Hindlimb muscle (tissue), 1 donor: Measurements from ENCODE around the gene CDK19. TPM values are rescaled to one million over a fixed set of nuclear protein-coding genes. Genes with fewer than 3 reads are reported as not detected.

Experiments used
- DNase-seq: peaks from one replicate; pipeline ENCODE4 v3.0.0-alpha.2; 2013
- polyA plus RNA-seq: library from polyadenylated mRNA; unstranded; fragments of 120-200 nt; gene quantifications from one replicate; pipeline ENCODE4 v1.2.1, GENCODE V29; 2013; ENCODE audit not compliant: insufficient read length

CDK19 gene
- polyA plus RNA-seq, 1 donor = 14.8 TPM

DNA sequence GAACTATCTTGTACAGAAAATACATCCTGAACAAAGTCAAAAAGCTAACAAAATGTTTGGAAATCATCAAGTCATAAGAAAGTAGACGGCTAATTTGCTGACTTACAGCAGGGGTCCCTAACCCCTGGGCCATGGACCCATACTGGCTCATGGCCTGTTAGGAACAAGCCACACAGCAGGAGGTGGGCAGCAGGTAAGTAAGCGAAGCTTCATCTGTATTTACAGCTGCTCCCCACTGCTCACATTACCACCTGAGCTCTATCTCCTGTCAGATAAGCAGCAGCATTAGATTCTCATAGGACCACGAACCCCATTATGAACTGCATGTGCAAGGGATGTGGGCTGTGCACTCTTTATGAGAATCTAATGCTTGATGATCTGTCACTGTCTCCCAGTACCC is 115.5 kb downstream of the CDK19 start:
- no peak for DNase-seq

DNA sequence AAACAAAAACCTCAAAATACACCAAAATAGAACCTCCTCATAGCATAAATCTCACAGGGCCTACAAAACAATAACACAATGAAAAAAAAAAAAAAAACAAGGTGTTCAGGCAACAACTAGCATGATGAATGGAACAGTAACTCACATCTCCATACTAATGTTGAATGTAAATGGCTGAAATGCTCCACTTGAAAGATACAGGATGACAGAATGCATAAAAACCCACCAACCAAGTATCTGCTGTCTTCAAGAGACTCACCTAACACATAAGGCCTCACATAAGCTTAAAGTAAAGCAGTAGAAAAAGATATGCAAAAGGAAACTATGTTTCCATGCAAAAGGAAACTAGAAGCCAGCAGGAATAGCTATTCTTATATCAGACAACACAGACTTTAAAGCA is 121.3 kb downstream of the CDK19 start:
- no peak for DNase-seq

DNA sequence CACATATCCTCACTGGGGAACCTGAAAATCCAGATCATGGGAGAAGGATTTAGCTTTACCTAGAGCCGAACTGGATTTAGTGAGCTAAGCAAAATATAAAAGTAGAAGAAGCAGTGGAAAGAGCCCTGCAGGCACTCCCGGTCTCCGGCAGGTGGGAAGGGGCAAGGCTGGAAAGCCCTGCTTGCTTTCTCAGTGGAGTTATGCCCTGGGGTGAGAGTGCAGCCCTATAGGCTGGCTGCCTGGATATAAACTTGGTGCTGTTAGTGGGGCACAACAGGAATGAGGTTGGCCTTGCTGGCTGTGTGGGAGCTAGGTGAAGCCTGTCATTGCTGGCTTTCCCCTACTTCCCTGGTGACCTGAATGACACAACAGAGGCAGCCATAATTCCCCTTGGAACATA is 122.0 kb downstream of the CDK19 start:
- no peak for DNase-seq

DNA sequence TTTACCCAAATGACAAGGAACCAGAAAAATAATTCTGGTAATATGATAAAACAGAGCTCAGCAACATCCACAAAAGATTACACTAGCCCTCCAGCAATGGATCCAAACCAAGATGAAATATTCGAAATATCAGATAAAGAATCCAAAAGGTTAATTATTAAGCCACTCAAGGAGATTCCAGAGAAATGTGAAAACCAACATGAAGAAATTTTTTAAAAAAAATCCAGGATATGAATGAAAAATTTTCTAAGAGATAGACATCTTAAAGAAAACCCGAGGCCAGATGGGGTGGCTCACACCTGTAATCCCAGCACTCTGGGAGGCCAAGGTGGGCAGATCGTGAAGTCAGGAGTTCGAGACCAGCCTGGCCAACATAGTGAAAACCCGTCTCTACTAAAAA is 124.4 kb downstream of the CDK19 start:
- DNase-seq = no peak

DNA sequence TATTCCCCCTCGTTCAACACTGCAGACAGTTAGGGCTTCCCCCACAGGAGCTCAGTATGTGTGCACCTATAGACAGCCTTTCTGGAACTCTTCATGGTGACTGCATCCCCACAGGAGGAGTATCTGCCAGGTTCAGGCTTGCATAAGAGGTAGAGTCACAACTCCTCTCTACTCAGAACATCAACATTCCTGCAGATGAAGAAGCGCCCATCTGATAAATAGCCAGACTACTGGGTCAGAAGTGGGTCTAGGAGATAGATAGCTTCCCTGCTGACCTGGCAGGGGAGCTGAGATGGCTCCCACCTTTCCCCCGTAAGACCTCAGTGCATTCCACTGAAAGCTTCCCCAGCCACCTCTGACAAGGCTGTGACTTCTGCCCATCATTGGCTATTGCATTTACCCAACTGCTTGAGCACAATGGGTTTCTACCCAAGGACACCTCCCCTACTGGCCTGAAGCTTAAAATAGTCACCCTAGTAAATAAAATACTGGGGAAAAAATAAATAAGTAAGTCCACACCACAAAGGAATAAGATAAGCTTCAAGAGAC is 125.1 kb downstream of the CDK19 start:
- DNase-seq = no peak

DNA sequence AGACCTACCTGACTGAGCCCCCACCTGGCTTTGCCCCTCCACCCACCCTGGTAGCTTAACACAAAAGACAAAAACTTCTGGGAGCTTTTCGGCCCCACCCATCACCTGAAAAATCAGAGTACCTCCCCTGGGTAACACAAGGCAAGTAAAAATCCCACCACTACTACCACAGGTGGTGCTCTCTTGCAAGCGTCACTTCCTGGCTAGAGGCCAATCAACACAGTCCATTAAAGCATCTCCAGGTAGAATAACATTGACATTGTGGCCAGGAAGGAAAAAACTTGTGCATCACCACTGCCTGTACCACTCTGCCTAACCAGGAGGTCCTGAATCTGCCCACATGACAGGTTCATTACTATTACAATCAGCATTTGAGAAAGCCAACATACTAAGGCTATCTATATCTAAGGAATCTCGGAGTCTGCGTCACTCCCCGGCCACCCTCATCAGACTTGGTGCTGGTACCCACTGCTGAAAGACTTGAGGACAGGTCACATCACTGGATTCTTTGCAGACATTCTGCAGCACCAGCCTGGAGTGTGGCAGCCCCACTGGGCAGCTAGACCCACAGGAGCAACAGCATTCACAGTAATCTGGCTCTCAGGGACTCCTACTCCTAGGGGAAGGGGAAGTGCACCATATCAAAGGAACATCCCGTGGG is 125.9 kb downstream of the CDK19 start:
- DNase-seq = no peak

DNA sequence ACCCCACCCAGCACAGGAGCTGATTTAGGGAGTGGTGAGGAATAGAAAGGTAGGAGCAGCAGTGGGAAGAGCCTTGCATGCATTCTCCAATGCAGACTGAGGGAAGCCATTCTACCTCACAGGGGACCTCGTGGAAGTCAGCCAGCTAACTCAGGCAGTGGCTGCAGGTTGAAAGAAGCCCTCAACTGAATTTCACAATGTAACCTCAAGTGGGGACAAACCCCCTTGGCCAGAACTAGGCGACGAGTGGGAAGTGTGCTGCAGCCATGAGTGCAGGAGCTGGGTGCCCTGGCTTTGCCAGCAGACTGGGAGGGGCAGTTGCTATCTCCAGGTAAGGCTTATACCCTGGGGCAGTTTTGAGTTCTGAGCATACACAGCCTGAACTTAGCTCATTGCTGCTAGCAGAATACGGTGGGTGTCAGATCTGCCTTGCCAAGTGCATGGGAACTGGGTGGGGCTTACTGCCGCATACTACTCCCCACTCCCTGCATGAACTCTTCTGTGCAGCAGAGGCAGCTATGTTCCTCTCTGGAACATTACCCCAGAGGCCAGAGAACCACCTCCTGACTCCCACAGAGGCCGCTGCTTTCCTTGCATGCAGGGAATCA is 126.5 kb downstream of the CDK19 start:
- no peak for DNase-seq

DNA sequence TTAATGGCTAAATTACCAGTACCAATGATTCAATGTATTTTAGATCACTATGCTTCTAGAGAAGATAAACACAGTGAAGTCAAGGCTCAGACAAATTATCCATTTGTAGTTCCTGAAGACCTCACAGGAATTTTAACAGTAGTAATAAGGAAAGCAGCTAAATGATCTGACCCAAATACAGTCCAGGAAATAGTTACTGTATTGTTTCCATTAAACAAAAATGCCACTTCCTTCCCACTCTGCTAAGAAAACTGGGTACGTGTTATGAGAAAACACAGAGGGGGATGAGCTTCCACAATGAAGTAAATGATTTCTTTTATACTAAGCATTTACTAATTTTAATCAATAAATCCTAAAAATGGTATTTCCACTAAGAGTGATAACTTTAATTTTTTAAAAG is 127.9 kb downstream of the CDK19 start:
- DNase-seq = no peak

DNA sequence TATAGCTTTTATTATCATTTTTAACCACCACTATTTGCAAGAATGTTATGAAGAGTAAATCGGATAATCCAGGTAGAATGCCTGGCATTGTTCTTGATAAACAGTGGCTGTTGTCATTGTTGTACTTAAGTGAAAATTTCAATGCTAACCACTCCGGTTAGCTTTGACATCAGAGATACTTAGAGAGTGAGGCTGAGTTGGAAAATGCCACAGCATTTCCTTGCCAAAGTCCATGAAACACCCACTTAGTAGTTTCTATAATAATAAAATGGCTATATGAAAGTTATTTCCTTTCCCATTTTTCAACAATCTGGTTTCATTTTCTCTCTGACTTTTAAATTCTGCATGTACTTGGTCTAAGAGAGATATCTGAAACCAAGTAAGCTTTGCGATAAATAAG is 132.0 kb downstream of the CDK19 start:
- DNase-seq = no peak

DNA sequence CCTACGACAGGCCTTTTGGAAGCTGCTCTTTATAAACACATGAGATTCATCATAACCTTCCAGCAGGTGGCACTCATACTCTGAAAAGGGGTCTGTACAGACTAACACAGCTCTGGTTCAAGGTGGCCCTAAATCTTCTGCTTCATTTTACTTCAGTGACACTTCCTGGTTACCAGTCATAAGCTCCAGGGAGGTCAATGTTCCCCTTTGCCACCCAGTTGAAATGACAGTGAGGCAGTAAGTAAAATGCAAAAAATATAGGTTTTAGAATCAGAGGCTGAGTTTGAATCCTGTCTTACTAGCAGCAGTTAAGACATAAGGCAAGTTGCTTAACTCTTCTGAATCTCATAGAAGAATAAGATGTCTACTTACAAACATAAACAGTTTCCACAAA is 132.8 kb downstream of the CDK19 start:
- peak; percentile 65 for DNase-seq

DNA sequence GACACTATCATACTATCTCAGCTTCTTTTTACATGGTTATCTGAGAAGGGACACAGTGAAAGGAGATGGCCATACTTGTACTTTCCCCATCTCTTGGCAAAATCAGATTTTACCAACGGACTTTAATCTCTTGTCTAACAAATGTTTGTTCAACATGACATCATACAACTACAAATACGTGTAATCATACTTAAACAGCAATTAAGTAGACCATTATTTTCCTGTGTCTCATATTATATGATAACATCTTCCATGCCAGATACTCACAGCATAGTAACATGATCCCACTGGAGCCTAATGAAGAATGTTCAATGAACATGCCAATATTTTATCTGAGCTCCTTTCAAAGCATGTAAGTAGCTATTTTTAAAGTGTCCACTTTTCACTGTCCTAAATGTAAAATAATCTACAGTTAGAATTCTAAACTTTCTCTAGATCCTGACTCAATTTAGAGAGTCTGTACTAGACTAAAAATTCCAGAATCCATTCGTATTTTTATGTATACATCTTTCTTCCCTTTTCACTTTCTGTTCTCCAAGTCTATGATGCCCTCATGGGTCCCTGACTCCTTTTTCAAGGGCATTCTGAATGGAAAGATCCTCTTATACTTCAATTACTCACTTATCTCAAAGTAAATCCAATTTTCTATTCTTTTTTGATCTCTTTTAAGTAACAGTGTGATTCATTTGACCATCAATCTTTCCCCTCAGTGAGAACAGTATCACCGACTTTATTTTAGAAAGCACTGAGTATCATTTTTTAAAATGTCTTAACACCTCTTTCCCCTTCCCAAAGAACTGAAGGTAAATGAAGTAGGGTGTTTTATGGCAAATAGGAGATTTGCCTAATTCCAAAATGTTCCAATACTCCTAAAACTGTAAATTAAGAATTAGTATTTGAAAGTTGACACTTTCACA is 133.5 kb downstream of the CDK19 start:
- DNase-seq = no peak

DNA sequence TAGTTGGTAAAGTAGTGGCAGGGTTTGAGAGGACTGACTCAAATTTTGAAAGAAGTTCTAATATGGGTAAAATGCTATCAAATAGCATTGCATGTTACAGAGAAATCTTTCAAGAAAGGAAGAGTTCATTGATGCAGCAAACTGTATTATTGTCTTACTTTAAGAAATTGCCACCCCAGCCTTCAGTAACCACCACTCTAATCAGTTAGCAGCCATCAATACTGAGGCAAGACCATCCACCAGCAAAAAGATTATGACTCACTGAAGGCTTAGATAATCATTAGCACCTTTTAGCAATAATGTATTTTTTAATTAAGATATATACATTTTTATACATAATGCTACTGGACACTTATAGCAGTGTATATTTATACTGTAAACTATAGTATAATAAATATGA is 138.9 kb downstream of the CDK19 start:
- no peak for DNase-seq

DNA sequence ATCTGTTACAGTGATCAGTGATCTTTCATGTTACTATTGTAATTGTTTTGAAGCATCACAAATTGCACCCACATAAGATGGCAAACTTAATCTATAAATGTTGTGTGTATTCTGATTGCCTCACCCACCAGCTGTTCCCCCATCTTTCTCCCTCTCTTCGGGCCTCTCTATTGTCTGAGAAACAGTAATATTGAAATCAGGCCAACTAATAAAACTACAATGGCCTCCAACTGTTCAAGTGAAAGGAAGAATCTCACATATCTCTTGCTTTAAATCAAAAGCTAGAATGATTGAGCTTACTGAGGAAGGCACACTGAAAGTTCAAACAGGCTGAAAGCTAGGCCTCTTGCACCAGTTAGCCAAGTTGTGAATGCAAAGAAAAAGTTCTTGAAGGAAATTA is 141.2 kb downstream of the CDK19 start:
- DNase-seq = no peak

DNA sequence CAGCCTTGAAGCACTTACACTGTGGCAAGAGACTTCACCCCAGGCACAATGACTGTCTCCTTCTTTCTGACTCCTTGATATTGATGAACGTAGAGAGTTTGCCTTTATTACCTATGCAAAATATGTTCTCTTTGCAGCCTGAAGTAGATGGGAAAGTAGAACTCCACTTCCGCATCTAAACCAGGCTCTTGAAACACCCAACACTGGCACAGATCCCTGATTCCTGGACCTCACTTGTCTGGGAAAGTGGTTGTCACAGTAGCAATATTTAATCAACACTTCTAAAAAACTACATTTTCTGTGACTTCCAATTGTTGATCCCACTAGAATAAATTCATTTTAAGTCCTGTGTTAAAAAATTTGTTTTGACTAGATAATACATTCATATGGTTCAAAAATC is 143.1 kb downstream of the CDK19 start:
- DNase-seq = no peak

DNA sequence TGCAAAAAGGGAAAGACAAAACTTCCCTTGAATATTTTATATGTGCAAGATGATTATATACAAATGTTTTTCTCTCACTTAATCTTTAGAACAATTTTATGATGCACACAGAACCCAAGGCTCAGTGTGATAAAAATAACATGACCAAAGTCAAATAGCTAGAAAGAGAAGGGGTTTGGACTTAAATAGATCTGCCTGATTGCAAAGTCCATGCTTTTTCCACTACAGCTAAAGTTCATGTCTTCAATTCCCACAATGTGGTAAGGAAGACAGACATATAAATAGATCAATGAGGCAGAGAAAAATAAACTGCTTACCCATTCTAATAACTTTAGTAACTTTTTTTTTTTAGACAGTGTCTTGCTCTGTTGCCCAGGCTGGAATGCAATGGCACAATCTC is 143.8 kb downstream of the CDK19 start:
- DNase-seq = no peak

DNA sequence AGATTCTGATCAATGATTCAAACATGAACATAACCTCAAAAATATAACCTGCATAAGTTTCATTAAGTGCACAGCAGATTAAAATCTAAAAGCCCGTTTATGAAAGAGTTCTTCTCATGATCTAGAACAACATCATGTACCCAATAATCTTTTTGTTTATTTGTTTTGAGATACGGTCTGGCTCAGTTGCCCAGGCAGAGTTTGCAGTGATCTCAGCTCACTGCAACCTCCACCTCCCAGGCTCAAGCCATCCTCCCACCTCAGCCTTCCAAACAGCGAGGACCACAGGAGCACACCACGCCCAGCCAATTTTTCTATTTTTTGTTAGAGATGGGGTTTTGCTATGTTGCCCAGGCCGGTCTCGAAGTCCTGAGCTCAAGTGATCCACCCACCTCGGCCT is 149.7 kb downstream of the CDK19 start:
- no peak for DNase-seq

DNA sequence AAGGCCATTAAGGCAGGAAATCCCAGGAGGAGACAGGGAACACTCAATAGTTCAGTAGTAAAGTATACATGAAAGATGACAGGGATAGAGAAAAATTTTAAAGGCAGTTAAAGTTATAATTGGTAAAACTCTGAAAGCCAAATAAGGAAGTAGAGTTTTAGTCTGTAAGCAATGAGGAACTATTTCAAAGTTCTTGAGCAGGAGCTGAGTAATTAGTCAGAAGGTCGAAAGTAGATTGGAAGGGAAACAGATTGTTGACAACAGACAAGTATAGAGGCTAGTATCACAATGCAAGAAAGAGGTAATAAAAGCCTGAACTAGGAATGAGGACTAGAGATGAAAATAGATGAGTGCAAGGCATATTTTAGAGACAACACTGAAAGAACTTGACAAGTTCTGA is 150.3 kb downstream of the CDK19 start:
- DNase-seq = no peak

DNA sequence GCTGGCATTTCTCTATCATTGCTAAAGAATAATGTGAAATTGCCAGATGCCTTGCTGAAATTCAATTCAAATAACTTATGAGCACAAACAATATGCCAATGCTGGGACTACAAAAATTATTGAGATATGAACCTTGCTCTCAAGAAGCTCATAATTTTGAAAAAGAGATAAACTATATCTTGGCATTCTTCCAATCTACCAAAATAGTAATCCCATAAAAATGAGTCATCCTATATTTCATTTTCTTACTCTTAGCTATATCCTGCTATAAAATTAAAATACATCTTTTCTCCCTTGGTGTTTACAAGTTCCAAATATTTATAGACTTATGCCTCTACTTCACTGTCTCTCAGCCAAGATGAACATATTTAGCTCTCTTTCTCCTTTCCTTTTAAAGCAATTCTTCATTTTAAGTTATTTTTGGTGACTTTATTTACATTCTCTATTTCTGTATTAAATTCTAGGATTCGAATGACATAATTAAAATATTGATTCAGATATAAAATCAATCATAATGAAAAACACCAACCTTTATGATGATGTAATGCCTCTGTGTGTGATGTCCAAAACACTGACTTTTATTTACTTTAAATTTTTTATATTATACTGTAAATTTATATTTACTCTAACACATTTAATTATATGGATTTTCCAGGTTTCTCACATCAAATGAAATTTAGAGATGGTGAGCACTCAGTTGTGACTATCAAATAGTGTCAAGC is 152.6 kb downstream of the CDK19 start:
- DNase-seq = no peak

DNA sequence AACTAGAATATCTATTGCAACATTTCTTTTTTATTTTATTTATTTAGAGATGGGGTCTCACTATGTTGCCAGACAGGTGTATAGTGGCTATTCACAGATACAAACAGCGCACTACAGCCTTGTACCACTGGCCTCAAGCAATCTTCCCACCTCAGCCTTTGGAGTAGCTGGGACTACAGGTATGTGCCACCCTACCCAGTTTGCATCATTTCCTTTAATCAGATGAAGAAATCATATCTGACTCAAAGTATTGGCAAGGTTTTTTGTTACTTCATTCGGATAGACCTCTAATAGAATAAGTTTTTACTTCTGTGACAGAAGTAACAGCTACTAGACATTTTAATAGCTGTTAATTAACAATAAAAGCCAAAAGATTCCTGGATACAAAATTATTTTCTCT is 153.9 kb downstream of the CDK19 start:
- DNase-seq = no peak

DNA sequence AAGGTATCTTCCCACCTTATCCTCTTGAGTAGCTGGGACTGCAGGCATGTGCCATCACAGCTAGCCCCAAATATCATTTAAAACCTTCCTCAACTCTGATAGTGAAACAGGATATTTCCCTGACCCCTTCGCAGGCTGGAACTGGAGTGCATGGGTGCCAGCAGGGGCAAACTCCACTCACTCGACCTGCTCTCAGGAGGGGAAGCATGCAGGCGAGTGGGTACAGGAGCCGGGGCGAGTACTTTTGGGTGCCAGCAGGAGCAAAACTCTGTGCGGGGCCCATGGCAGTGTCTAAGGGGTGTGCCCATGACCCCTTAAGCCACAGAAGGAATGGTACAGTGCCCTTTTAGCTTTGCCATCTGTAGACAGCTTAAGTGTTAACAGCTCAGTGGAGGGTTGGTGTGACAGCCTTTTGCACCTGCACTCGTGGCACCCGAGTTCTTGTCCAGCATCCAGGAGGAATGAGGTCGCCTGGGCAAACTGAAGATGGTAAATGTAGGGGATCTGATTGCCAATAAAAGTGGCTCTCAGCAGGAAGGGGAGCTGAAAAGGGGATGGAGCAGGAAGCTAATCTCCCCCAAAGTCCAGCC is 155.1 kb downstream of the CDK19 start:
- DNase-seq = no peak

DNA sequence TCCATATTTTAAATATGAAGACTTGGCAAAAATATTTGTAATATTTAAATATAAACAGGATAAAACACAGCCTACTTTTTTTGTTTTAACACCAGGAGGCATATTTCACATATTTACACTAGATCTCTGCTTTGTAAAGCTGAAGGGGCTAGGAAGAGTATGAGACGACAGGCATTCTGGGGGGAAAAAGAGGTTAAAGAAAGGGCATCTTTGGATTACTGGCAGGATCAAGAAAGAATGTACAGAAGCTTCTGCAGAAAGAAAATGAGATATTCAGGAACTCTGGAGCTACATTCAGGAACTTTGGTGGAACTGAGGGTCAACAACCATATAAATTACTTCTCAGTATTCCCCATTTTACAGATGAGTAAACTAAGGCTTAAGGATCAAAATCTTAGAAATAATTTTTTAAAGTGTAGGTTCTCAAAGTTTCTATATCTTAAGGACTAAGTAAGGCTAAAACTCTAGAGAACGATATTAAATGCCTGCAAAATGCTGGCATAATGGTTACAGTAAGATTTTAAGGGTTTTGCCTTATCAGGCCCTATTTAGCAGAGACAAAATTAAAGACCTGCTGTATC is 156.5 kb downstream of the CDK19 start:
- DNase-seq = no peak

DNA sequence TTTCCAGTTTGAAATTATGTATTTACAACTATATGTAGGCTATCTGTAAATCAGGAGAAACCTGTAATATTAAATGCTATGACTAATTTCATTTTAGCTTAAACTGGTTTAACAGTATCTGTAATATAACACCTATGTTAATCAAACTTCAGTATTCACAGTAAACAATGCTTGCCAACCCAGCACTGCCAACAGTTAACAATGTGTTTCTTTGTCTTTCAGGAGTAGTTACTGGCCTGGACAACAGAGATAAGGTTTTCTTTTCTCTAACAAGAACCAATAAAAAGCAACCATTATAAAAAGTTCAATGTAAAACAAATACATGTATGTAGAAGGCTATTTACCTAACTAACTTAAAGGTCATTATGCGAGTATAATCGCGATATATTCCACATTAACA is 158.8 kb downstream of the CDK19 start:
- DNase-seq = no peak
